Epidermal melanocyte (primary cell): ENCODE data around the gene EPYC.

Experiments used
- DNase-seq: peaks from one replicate; pipeline ENCODE4 v3.0.0; 2011; ENCODE audit warnings: low spot score; ENCODE audit not compliant: insufficient read length

The EPYC gene

DNA sequence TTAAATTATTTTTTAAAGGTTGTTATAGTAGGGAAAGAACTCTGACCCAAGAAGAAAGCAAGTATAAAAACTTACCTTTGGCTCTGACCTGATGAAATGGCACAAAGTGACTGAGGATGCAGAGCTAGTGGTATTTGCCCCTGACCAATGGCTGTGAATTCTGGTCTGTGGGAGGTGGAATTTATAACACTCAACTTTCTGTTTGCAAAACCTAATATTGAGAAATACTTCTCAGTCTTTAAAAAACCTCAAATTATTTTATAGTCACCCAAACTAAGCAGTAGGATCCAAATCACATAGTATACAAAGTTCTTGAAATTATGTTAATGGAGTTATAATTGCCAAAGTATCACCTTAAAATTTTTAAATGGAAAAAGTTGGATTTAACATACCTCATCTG lies at the start of gene EPYC:
Gene EPYC, minus strand, starts transcription at position 101 of the 400 bp plus-strand sequence. CDS start 2,407 bp downstream, outside the sequence.
- DNase-seq: no peak

- DNase-seq: no peak
Measured at GRCh38 chr12:91053951-91054715, 49.4 kb upstream of the EPYC start.

- DNase-seq: no peak
Measured at GRCh38 chr12:91052026-91052425, 47.3 kb upstream of the EPYC start.

DNA sequence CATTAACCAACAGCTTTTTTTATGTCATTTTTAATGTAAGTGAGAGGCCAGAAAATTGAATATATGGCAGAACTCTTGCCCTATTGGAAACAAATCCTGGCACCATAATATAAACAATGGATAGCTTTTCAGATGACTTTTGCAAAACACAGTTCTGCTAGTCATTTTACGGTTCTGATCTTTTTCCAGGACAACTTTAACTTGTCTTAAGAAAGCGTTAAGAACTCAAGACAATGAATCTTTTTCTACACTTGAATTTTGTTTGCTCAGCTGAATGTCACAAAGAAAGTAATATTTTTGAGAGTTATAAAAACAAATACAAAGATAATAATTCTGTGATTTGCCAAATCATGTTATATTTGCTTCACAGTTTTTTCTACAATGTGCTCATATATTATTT lies 39.8 kb upstream of the EPYC start:
- DNase-seq: no peak

DNA sequence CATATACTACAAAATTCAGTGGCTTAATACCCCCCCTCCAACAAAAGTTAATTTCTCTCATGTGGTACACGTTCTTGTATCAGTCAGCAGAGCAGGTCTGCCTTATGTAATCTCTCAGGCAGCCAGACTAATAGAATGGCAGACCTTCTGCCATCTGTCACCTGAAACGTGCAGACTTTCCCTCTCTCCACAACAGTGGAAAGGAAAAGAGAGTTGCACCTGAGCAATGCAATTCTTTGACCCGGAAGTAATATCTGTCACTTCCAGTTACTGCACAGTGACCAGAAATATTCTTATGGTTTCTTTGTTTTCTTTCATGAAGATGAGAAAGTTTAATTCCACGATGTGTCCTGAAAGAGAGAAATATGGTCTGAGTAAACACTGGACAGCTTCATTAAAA lies 38.6 kb upstream of the EPYC start:
- no peak for DNase-seq

- DNase-seq: no peak
Measured at GRCh38 chr12:91040096-91040755, 35.5 kb upstream of the EPYC start.

DNA sequence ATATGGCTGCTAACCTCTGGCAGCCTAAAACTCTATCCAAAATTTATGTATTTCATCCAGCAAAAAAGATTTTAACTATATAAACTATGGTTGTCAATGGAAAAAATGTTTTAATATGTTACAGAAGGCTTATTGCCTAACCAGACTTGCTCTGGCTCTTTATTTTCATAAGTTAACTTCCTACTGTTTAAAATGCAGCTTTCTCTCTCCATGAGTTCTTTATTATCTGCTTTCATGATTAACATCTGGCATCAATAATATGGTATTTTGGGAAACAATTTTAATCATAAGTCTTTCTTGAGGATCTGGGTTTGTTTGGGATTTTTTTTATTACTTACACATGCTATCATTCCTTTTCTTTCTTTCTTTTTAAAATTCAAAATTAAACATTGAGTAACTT lies 32.5 kb upstream of the EPYC start:
- DNase-seq: no peak

DNA sequence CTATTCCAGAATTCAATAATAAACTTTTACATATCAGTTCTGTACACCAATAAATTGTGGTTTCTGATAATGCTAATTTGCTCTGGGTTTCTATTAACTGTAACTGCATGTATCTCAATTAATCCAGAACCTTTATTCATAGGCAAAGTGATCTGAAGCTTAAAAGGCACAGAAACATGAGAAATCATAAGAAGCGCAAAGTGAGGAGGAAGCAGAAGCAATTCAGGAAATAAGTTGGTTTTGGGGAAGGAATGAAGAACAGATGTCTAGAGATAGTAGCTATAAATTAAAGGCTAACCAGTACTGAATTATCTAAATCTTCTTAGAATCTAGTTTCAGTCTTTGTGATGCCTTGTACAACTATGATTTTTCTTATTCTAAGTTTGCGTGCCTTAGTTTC lies 28.5 kb upstream of the EPYC start:
- no peak for DNase-seq

DNA sequence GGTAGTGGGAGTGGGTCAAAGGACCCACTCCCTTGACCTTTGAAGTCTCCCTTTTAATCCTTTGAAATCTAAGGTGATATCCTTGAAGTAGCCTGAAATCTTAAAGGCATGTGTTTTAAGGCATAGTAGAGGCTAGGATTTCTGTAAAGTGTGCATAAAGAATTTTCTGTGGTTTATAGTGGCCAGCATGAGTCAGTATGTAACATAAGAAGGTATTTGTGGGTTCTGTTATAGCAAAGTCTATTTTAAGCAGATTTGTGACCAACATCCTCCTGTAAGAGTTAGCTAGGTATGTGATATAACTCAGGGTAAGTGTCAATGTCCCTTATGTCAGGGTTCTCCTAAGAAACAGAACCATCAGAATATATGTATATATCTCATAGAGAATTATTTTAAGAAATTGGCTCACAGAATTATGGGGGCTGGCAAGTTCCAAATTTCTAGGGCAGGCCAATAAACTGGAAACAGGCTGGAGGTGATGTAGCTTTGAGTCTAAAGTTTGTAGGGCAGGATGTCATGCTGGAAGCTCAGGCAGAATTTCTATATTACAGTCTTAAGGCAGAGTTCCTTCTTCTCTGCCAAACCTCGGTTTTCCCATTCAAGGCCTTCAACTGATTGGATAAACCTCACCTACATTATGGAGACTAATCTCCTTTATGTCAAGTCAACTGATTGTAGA lies 18.7 kb upstream of the EPYC start:
- DNase-seq: no peak

DNA sequence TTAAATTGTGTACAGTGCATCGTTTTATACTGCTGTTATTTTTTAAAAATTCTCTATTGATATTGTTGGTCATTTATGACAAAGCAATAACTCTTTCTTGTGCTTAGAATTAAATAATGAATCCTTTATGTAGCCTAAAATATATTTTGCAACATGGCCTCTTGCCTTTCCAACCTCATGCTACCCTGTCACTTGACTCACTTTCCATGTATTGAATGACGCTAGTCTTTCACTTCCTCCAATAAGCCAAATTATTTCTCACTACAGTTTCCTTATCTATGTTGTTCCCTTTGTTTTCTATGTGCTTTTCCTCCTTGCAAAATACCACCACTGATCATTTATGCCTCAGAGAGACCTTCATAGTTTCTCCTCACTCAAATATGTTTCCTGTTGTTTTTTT lies 16.3 kb upstream of the EPYC start:
- no peak for DNase-seq

- no peak for DNase-seq
Measured at GRCh38 chr12:91019455-91019854, 14.7 kb upstream of the EPYC start.

- DNase-seq: no peak
Measured at GRCh38 chr12:91017511-91018263, 12.9 kb upstream of the EPYC start.

- DNase-seq: no peak
Measured at GRCh38 chr12:91017043-91017442, 12.3 kb upstream of the EPYC start.

GRCh38 chr12:91009319-91009950 lies 4.7 kb upstream of the EPYC start:
- DNase-seq: no peak

- DNase-seq: no peak
Measured at GRCh38 chr12:91007531-91008290, 2.9 kb upstream of the EPYC start.

GRCh38 chr12:91003737-91004136 lies 1.0 kb downstream of the EPYC start:
- DNase-seq: no peak

DNA sequence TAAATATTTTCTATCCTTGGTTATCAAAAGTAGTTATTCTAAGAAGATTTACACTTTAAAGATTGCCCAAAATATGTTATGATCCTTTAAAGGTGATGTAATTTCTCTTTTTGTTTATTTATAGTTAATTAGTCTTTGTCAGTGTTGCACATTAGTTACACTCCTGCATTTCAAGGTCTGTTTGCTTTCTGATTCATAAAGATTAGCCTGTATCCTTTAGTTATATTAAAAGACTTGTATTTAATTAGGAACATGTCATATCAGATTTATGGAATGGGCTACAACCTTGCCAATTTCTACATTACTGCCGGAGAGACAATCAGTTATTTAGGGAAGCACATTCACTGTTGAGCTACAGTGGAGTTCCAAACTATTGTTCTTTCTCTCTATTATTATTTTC lies 3.5 kb downstream of the EPYC start:
- no peak for DNase-seq

DNA sequence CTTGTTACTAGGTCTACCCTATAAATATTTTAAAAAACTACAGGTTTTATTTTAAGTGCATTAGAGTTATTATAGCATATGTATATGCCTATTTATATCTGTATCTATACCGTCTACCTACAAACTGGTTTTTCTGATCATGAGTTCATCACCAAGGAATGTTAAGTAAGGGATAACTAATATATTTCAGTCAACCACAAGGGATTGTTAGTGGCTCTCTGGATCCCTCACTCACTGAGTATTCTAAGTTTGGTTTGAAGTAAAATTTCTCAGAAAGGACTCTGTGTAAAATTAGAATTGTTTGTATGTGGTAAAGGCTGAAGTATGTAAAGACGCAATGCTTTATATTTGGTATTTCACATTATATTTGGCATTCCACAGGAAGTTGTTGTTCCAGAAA lies 4.8 kb downstream of the EPYC start:
- DNase-seq: no peak

- DNase-seq: no peak
Measured at GRCh38 chr12:90999527-90999926, 5.2 kb downstream of the EPYC start.

DNA sequence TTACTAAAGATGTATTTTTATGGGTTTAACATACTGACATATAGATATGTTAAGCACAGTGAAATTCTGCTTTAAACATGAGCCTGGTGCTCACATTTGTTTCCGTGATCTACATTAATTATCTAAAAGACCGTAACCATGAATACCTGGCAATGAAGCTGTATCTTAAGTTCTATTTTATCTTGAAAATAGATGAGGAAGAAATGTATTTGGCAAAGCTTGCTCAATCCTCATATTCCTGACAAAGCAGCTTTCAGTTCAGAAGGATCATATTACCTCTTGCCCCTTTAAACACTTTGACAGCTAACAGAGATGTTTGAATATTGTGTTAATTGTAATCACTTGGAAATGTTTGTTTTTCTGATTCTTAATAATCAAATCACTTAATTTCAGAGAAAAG lies 9.8 kb downstream of the EPYC start:
- no peak for DNase-seq
